NCI-H69 (cell line): ENCODE results near the gene BCO1.

ENCODE experiments used
- DNase-seq: peaks from one replicate; lab custom pipeline; 2025; lab: John Stamatoyannopoulos, UW

BCO1 gene

DNA sequence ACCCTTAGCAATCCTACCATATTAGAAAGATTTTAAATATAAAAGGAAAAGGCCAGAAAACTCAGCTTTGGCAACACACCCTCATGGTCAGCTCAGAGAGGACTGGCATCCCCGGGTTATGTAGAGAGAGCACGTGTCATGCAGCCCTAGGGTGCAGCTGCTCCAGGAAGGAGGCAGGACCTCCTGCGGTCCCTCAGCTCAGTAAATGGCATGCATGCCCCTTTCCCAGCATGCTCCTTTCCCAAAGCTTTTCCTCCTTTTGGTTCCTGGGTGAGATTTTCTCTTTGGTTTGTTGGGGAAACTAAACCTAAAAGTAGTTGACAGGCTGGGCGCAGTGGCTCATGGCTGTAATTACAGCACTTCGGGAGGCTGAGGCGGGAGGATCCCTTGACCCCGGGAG lies 80.2 kb downstream of the BCO1 start:
- peak; percentile 58 for DNase-seq

GRCh38 chr16:81319221-81319912 lies 80.9 kb downstream of the BCO1 start:
- DNase-seq: no peak

DNA sequence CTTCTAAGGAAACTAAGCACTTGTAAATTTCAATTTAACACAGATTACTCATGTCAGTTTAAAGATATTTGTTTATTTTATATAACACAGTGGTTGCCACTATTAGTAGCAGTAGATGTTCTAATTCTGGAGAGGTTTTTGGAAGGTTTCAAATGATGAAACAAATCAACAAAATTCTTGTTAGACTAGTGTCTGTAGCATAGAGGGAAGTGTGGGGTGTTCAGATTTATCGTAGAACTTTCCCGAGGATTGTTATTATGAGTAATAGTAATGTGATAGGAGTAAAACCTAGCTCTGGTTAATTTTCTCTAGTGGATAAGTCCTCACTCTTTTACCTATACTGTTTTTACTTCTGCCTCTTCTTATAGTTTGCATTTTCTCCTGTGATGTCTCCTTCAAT lies 82.5 kb downstream of the BCO1 start:
- DNase-seq: no peak

- no peak for DNase-seq
Measured at GRCh38 chr16:81321536-81321935, 83.0 kb downstream of the BCO1 start.

DNA sequence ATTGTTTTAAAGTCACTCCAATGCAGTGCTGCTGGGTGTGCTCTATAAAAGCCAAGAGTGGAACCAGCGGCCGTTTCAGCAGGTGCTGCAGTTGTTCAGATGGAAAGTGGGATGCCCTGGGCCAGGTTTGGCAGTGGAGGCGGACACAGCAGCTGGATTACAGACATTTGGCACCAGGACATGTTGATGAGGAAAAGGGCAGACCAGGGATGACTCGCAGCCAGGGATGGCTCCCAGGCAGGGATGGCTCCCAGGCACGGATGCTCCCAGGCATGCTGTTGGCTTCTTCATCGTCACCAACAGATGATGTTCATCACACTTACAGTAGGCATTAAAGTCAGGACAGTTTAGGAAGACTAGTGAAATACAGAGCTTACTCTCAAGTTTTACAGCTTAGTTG lies 86.3 kb downstream of the BCO1 start:
- DNase-seq: no peak

DNA sequence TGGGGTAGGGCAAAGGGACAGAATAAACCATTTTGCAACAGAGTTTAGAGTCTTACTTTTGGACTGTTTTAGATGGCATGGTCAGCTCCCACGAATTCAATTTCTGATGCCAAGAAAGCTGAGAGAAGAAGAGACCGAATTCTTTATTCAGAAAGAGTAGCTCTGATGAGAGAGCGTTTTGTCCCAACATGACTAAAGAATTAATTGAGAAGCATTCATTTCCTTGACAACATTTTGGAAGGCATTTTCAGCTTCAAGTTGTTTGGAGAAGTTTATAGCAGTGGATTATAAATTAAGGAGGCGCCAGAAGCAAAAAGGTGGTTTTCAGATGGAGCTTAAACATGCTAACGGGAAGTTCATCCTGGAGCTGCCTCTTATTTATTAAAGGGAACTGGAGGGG lies 88.5 kb downstream of the BCO1 start:
- no peak for DNase-seq

GRCh38 chr16:81327447-81328196 lies 89.1 kb downstream of the BCO1 start:
- no peak for DNase-seq

- DNase-seq: no peak
Measured at GRCh38 chr16:81329947-81330346, 91.5 kb downstream of the BCO1 start.

GRCh38 chr16:81333356-81333755 lies 94.9 kb downstream of the BCO1 start:
- DNase-seq: no peak

GRCh38 chr16:81335669-81336068 lies 97.2 kb downstream of the BCO1 start:
- DNase-seq: no peak

DNA sequence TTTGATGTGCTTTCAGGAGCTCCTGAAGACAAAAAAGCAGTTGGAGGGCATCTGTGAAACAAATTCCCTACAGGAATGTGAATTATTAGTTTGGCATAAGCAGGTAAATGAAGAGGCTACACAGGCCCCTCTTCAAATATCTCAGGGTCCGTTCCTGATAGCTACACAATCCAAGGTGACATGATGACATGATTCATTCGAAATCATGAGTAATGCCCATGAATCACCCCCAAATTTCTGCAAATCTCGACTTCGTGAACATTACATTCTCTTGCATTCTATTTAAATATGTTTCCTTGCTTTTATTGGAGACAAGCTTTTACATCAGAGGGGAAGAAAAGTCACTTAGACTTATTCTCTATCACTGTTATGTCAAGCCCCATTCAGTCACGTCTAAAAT lies 98.6 kb downstream of the BCO1 start:
- no peak for DNase-seq
